Body of pancreas (tissue), 4 donors: ENCODE measurements around the gene KRTAP5-10. TPM values are rescaled to one million over a fixed set of nuclear protein-coding genes. Genes with fewer than 3 reads are reported as not detected.
"Not testable (repeated sequence)": the region's sequence is repeated elsewhere in the genome, so short reads cannot be mapped to it uniquely, and the experiment has no call there.

ENCODE experiments used
- ATAC-seq: fragments of 150-250 bp; one replicate; pipeline ENCODE4 v1.9.1; 2016
- DNase-seq, 4 donors: peaks; one replicate each; pipeline ENCODE4 v3.0.0-alpha.2; 2019
- H3K27ac ChIP-seq, 4 donors: fragments of 200-600 bp; sonication (generic); 1 replicate in 3 of 4; 2 replicates in 1 of 4; pipeline versions ENCODE4 v1.5.1 to v1.6.1; 2016 to 2019; ENCODE audit warnings: mild to moderate bottlenecking in 1 of 4, mixed read lengths in 1 of 4, moderate library complexity in 1 of 4
- H3K27me3 ChIP-seq, 2 donors: fragments of 200-600 bp; sonication (generic); one replicate each; pipeline ENCODE4 v1.6.0; 2016; ENCODE audit warnings: mild to moderate bottlenecking in 1 of 2
- H3K36me3 ChIP-seq, 2 donors: fragments of 200-600 bp; sonication (generic); replicated peaks in 1 of 2; 2 replicates each; pipeline ENCODE4 v1.5.1; 2016; ENCODE audit warnings: low read depth in 2 of 2; ENCODE audit not compliant: insufficient read depth in 1 of 2
- H3K4me1 ChIP-seq: fragments of 200-600 bp; sonication (generic); one replicate; pipeline ENCODE4 v1.6.0; 2016
- H3K4me3 ChIP-seq, 2 donors: fragments of 200-600 bp; sonication (generic); 1 replicate in 1 of 2; 2 replicates in 1 of 2; pipeline ENCODE4 v1.5.1; 2016 to 2019
- H3K9me3 ChIP-seq, 3 donors: fragments of 200-600 bp; sonication (generic); 1 replicate in 2 of 3; 2 replicates in 1 of 3; pipeline ENCODE4 v1.5.1; 2016
- WGBS, 2 donors: methylation state at CpG; one replicate each; pipeline ENCODE4 v1.1.5; 2017; 5-methylcytosine and 5-hydroxymethylcytosine counted together
- intact Hi-C: fragments of 100-400 bp; cut with DNase I; formaldehyde crosslinking; loops from one replicate; pipeline ENCODE4 v1.15.1; 2023
- small RNA-seq: library from RNA; depleted of rRNA; stranded (forward); fragments of <200 nt; gene quantifications from one replicate; pipeline ENCODE3, GENCODE V24; 2016
- total RNA-seq, 2 donors: library from RNA; depleted of rRNA; stranded (reverse); fragments of >200 nt; gene quantifications; one replicate each; pipeline ENCODE4 v1.1.0, GENCODE V29; 2016

The KRTAP5-10 gene
- total RNA-seq, 2 donors from 2014 or later: not detected

DNA sequence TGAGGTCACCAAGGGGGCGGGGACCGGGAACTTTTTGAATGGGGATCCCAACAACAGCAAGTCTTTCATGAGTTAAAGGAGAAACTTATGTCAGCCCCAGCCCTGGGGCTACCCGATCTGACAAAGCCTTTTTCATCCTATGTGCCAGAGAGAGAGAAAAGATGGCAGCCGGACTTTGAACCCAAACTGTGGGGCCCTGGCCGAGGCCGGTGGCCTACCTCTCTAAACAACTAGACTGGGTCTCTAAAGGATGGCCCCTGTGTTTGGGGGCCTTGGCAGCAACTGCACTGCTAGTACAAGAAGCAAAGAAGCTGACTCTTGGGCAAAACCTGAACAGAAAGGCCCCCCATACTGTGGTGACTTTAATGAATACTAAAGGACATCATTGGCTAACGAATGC is 48.6 kb downstream of the KRTAP5-10 start:
- H3K4me1 ChIP-seq, intact Hi-C loops, H3K9me3 ChIP-seq, H3K27ac ChIP-seq, DNase-seq, H3K4me3 ChIP-seq, ATAC-seq, H3K36me3 ChIP-seq, H3K27me3 ChIP-seq: not testable (repeated sequence)
- WGBS, 2 donors: 50 to 61% methylated on average over 7 of the region's 7 CpGs

DNA sequence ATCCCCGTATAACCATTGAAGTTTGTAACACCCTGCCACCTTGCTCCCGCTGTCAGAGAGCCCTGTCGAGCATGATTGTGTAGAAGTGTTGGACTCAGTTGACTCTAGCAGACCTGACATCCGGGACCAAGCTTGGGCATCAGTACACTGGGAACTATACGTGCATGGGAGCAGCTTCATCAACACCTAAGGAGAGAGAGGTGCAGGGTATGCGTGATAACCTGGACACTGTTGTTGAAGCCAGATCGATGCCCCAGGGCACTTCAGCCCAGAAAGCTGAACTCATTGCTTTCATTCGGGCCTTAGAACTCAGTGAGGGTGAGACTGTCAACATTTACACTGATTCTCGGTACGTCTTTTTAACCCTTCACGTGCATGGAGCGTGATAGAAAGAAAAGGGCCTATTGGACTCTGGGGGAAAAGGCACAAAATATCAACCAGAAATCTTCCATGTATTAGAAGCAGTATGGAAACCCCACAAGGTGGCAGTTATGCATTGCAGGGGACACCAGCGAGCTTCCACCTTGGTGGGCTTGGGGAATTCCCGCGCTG is 49.1 kb downstream of the KRTAP5-10 start:
- H3K27me3 ChIP-seq, H3K27ac ChIP-seq, H3K4me1 ChIP-seq, DNase-seq, H3K9me3 ChIP-seq, H3K4me3 ChIP-seq, H3K36me3 ChIP-seq, intact Hi-C loops, ATAC-seq: not testable (repeated sequence)
- WGBS, 2 donors: 47 to 58% methylated on average over 13 to 15 of the region's 15 CpGs

DNA sequence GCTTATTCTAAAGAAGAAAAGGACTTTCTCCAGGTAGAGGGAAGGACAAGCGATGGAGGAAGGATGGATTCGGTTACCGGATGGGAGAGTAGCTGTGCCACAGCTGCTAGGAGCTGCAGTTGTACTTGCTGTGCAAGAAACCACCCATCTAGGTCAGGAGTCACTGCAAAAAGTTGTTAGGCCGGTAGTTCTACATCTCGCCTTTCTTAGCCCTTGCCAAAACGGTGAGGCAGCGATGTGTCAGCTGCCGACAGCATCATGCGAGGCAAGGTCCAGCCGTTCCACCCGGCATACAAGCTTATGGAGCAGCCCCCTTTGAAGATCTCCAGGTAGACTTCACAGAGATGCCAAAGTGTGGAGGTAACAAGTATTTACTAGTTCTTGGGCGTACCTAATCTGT is 49.6 kb downstream of the KRTAP5-10 start:
- H3K4me1 ChIP-seq, H3K36me3 ChIP-seq, ATAC-seq, intact Hi-C loops, H3K27me3 ChIP-seq, H3K4me3 ChIP-seq, H3K27ac ChIP-seq, H3K9me3 ChIP-seq: not testable (repeated sequence)
- DNase-seq: peak in 3 of 4 donors; percentile 14 to 31 (median 29)
- 31 to 54% methylated on average over 9 to 12 of the region's 12 CpGs for WGBS, 2 donors

Small RNAs within 50 kb of the gene (small RNA-seq; reads per million reads assigned to genes)
- not detected for gene AP000867.1
- not detected for gene KRTAP5-14P

Other genes with a start within 250 kb of the KRTAP5-10 start
- 10 to 100 TPM; 15.8 to 16.2 TPM for gene DHCR7, start 117.2 kb upstream of the KRTAP5-10 start, total RNA-seq
- gene NADSYN1, start 112.4 kb upstream of the KRTAP5-10 start, total RNA-seq: 10 to 100 TPM; 45.7 to 71.2 TPM
- not detected for gene KRTAP5-7, start 38.3 kb upstream of the KRTAP5-10 start, total RNA-seq
- gene KRTAP5-8, start 27.5 kb upstream of the KRTAP5-10 start, total RNA-seq: not detected
- gene KRTAP5-9, start 17.1 kb upstream of the KRTAP5-10 start, total RNA-seq: 1 to 10 TPM in 1 of 2 donors, not detected in 1; 3.0 TPM
- gene KRTAP5-11, start 17.3 kb downstream of the KRTAP5-10 start, total RNA-seq: not detected